Effector memory CD8-positive, alpha-beta T cell (primary cell): ENCODE data around the gene RBFOX1.

Source experiments
- ATAC-seq: fragments of 150-1000 bp; cut with Tn5 transposase; replicated peaks from 2 replicates; pipeline ENCODE4 v1.10.0; 2021; ENCODE audit warnings: mild to moderate bottlenecking, moderate library complexity
- DNase-seq, 3 experiments: peaks; one replicate each; pipeline ENCODE4 v3.0.0; 2021
- H3K27ac Mint-ChIP-seq, 2 donors: one replicate each; pipeline ENCODE4 v1.8.0; 2022; ENCODE audit warnings: mild to moderate bottlenecking in 2 of 2, mixed read lengths in 2 of 2, moderate library complexity in 2 of 2
- H3K27me3 Mint-ChIP-seq, 2 donors: one replicate each; pipeline ENCODE4 v1.8.0; 2022; ENCODE audit warnings: mixed read lengths in 2 of 2
- H3K36me3 Mint-ChIP-seq: one replicate; pipeline ENCODE4 v1.8.0; 2022; ENCODE audit warnings: mild to moderate bottlenecking, moderate library complexity, mixed read lengths; ENCODE audit not compliant: insufficient read depth
- H3K4me1 Mint-ChIP-seq, 2 donors: one replicate each; pipeline ENCODE4 v1.8.0; 2022; ENCODE audit warnings: low read depth in 2 of 2, mixed read lengths in 2 of 2
- H3K4me3 Mint-ChIP-seq, 2 donors: one replicate each; pipeline ENCODE4 v1.8.0; 2022; ENCODE audit warnings: mild to moderate bottlenecking in 2 of 2, mixed read lengths in 2 of 2, moderate library complexity in 2 of 2
- H3K9me3 Mint-ChIP-seq, 2 donors: one replicate each; pipeline ENCODE4 v1.8.0; 2022; ENCODE audit warnings: mixed read lengths in 2 of 2

RBFOX1 gene

DNA sequence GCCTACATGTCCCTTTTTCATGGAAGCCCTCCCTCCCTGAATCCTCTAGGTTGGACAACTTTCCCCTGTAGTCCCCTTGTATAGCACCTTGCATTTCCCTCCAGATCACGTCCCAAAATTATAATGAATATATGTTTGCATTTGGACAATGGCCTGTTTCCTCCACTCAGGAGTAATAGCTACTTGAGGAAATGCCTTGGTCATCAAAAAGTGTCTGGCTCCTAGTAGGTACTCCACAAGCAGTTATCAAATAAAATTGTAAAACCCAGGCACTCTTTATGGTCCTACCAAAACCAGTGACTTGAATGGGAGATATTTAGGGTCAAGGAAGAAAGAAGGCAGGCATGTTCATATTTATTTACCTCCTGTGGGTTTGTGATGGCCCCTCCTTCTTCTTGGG is 59.6 kb downstream of the RBFOX1 start:
- Mint-ChIP-seq H3K4me1 (no peaks in the 10 kb centered on the region), H3K9me3 (peaks cover 6 to 17% of the 10 kb centered on the region in 2 donors), H3K36me3 (no peaks in the 10 kb centered on the region), H3K27ac (no peak overlapping the region), H3K4me3 (no peak overlapping the region), H3K27me3 (no peaks in the 10 kb centered on the region)
- no peak for DNase-seq
- ATAC-seq, result no peak

- H3K4me3 Mint-ChIP-seq, result no peak overlapping the region
- H3K4me1 Mint-ChIP-seq, result no peaks in the 10 kb centered on the region
- H3K27me3 Mint-ChIP-seq, result no peaks in the 10 kb centered on the region
- H3K9me3 Mint-ChIP-seq, result peaks cover 4 to 17% of the 10 kb centered on the region in 2 donors
- ATAC-seq, result no peak
- DNase-seq, result no peak
- H3K27ac Mint-ChIP-seq, result no peak overlapping the region
- H3K36me3 Mint-ChIP-seq, result no peaks in the 10 kb centered on the region
Observed at GRCh38 chr16:7393680-7394079, 61.0 kb downstream of the RBFOX1 start.

DNA sequence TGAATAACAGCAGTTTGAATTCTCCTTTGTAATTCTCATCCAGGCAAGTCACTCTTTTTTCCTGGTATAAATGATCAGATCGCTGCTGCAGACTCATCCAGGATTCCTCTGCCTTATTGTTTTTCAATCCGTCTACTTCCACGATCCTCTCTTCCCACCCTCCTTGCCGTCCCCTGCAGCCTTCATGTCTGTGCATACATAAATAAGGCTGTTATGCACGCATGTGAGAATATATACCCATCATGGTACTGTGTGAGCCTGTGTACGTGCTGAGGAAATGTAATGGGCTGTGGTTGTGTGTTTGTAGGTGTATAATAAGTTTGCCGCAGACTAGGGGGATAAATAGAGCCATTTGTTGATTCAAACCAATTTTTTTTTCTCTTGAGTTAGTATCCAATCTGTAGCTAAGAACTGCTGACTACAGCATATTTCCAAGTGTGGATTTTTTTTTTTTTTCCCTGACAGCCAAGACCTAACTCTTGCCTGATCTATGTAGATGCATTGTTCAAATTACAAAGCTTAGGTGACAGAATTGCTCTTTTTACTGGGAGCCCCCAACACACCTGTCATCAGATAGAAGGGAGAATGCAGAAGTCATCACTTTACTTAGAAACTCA is 62.2 kb downstream of the RBFOX1 start:
- Mint-ChIP-seq H3K4me1 (no peaks in the 10 kb centered on the region), H3K4me3 (no peak overlapping the region), H3K27ac (no peak overlapping the region), H3K36me3 (no peaks in the 10 kb centered on the region), H3K27me3 (no peaks in the 10 kb centered on the region), H3K9me3 (peaks cover 3 to 13% of the 10 kb centered on the region in 2 donors)
- no peak for ATAC-seq
- DNase-seq, result no peak

GRCh38 chr16:7397901-7398300 is 65.3 kb downstream of the RBFOX1 start:
- no peak overlapping the region for H3K4me3 Mint-ChIP-seq
- H3K27me3 Mint-ChIP-seq, result no peaks in the 10 kb centered on the region
- DNase-seq (no peak), ATAC-seq (no peak)
- no peaks in the 10 kb centered on the region for H3K9me3 Mint-ChIP-seq
- H3K4me1 Mint-ChIP-seq, result no peaks in the 10 kb centered on the region
- H3K36me3 Mint-ChIP-seq, result no peaks in the 10 kb centered on the region
- H3K27ac Mint-ChIP-seq, result no peak overlapping the region

GRCh38 chr16:7398536-7398935 is 65.9 kb downstream of the RBFOX1 start:
- DNase-seq, result no peak
- H3K4me1 Mint-ChIP-seq, result no peaks in the 10 kb centered on the region

GRCh38 chr16:7399296-7399695 is 66.7 kb downstream of the RBFOX1 start:
- H3K9me3 Mint-ChIP-seq, result no peaks in the 10 kb centered on the region
- no peak overlapping the region for H3K4me3 Mint-ChIP-seq
- no peak for ATAC-seq

More at GRCh38 chr16:7398536-7398935, 65.9 kb downstream of the RBFOX1 start:
- H3K36me3 Mint-ChIP-seq, result no peaks in the 10 kb centered on the region
- no peak for ATAC-seq
- no peak overlapping the region for H3K4me3 Mint-ChIP-seq
- no peaks in the 10 kb centered on the region for H3K9me3 Mint-ChIP-seq
- no peak overlapping the region for H3K27ac Mint-ChIP-seq
- H3K27me3 Mint-ChIP-seq, result no peaks in the 10 kb centered on the region

GRCh38 chr16:7400117-7400890 is 67.7 kb downstream of the RBFOX1 start:
- no peaks in the 10 kb centered on the region for H3K27me3 Mint-ChIP-seq
- no peak for ATAC-seq
- no peak overlapping the region for H3K27ac Mint-ChIP-seq
- H3K4me1 Mint-ChIP-seq, result no peaks in the 10 kb centered on the region
- H3K9me3 Mint-ChIP-seq, result no peaks in the 10 kb centered on the region
- no peak for DNase-seq
- H3K36me3 Mint-ChIP-seq, result no peaks in the 10 kb centered on the region
- no peak overlapping the region for H3K4me3 Mint-ChIP-seq

More at GRCh38 chr16:7399296-7399695, 66.7 kb downstream of the RBFOX1 start:
- H3K27me3 Mint-ChIP-seq, result no peaks in the 10 kb centered on the region
- H3K27ac Mint-ChIP-seq, result no peak overlapping the region
- H3K4me1 Mint-ChIP-seq, result no peaks in the 10 kb centered on the region
- H3K36me3 Mint-ChIP-seq, result no peaks in the 10 kb centered on the region
- DNase-seq, result no peak

DNA sequence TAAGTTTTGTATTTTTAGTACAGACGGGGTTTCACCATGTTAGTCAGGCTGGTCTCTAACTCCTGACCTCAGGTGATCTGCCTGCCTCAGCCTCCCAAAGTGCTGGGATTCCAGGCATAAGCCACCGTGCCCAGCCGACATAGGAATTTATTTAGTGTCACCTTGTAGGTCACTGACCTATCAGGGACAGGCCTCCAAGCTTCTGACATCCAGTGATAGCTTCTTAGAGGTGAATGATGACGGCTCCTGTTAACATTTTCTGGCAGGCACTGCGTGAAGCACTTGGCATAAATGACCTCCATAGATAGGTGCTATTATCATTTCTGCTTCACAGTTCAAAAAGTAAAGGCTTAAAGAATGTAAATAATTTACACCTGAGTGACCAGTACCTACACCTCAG is 71.6 kb downstream of the RBFOX1 start:
- Mint-ChIP-seq H3K4me1 (no peaks in the 10 kb centered on the region), H3K27me3 (no peaks in the 10 kb centered on the region), H3K36me3 (no peaks in the 10 kb centered on the region), H3K27ac (no peak overlapping the region), H3K4me3 (no peak overlapping the region), H3K9me3 (peaks cover 9 to 10% of the 10 kb centered on the region in 2 donors)
- DNase-seq (no peak), ATAC-seq (no peak)

DNA sequence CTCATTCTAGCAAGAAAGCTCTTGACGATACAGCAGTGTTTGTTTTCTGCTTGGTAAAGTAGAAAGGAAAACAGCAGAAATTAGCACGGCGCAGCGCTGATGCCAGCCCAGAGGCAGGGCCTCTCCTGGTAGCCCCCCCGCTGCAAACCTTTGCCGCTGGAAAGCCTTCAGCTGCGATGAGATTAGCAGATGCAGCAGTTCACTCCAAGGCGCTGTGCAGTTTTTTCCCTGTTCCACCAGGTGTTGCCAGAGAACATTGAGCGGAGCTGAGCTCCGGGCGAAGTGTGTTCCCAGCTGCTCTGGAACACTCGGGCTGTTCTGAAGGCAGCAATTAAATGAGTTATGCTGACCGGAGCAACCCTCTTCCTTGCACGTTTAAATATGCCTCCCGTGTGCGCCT is 72.5 kb downstream of the RBFOX1 start:
- DNase-seq (no peak), ATAC-seq (no peak)
- Mint-ChIP-seq H3K36me3 (no peaks in the 10 kb centered on the region), H3K27me3 (no peaks in the 10 kb centered on the region), H3K9me3 (peaks cover 9 to 10% of the 10 kb centered on the region in 2 donors), H3K4me3 (no peak overlapping the region), H3K4me1 (no peaks in the 10 kb centered on the region), H3K27ac (no peak overlapping the region)

GRCh38 chr16:7408700-7409365 is 76.2 kb downstream of the RBFOX1 start:
- no peaks in the 10 kb centered on the region for H3K4me1 Mint-ChIP-seq
- H3K36me3 Mint-ChIP-seq, result peaks cover 2% of the 10 kb centered on the region
- no peak overlapping the region for H3K4me3 Mint-ChIP-seq
- no peak overlapping the region for H3K27ac Mint-ChIP-seq
- DNase-seq (no peak), ATAC-seq (no peak)
- peaks cover 9 to 12% of the 10 kb centered on the region in 2 donors for H3K9me3 Mint-ChIP-seq
- no peaks in the 10 kb centered on the region for H3K27me3 Mint-ChIP-seq

GRCh38 chr16:7419441-7419840 is 86.8 kb downstream of the RBFOX1 start:
- Mint-ChIP-seq H3K9me3 (peaks cover 14 to 24% of the 10 kb centered on the region in 2 donors), H3K27ac (no peak overlapping the region), H3K36me3 (no peaks in the 10 kb centered on the region), H3K4me1 (no peaks in the 10 kb centered on the region), H3K4me3 (no peak overlapping the region), H3K27me3 (no peaks in the 10 kb centered on the region)
- DNase-seq (no peak), ATAC-seq (no peak)

- ATAC-seq, result no peak
- no peak for DNase-seq
- Mint-ChIP-seq H3K4me3 (no peak overlapping the region), H3K9me3 (peaks cover 14 to 24% of the 10 kb centered on the region in 2 donors), H3K27me3 (no peaks in the 10 kb centered on the region), H3K36me3 (no peaks in the 10 kb centered on the region), H3K27ac (no peak overlapping the region), H3K4me1 (no peaks in the 10 kb centered on the region)
Observed at GRCh38 chr16:7420079-7420478, 87.4 kb downstream of the RBFOX1 start.

GRCh38 chr16:7420843-7421242 is 88.2 kb downstream of the RBFOX1 start:
- Mint-ChIP-seq H3K9me3 (peaks cover 19 to 24% of the 10 kb centered on the region in 2 donors), H3K4me1 (no peaks in the 10 kb centered on the region), H3K27me3 (no peaks in the 10 kb centered on the region), H3K36me3 (no peaks in the 10 kb centered on the region), H3K4me3 (no peak overlapping the region), H3K27ac (no peak overlapping the region)
- DNase-seq (no peak), ATAC-seq (no peak)

DNA sequence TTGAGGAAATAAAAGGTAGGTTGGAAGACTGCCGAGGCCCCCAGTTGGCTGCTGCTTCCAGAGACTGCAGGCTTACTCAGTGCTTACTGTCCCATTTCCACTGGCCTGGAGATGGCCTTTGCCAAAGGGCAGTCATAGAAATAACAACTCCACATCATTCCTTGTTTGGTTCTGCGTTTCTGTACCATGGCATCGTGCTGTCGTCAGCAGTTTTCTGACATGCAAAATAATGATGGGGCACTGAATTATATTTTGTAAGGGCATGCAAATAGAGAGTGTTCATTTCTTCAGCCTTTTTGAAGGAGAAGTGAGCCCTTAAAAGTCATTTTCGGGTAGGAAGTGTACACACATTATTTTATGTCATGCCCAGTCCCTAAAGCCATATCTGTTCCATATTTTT is 88.9 kb downstream of the RBFOX1 start:
- Mint-ChIP-seq H3K4me1 (no peaks in the 10 kb centered on the region), H3K27me3 (no peaks in the 10 kb centered on the region), H3K27ac (no peak overlapping the region), H3K9me3 (peaks cover 20 to 24% of the 10 kb centered on the region in 2 donors), H3K4me3 (no peak overlapping the region), H3K36me3 (no peaks in the 10 kb centered on the region)
- DNase-seq (no peak), ATAC-seq (no peak)
